Right renal pelvis (tissue), 4 donors: ENCODE measurements around the gene GRM1. TPM values are rescaled to one million over a fixed set of nuclear protein-coding genes. Genes with fewer than 3 reads are reported as not detected.

ENCODE experiments used
- DNase-seq, 4 donors: peaks; one replicate each; pipeline ENCODE4 v3.0.0-alpha.2; 2013; ENCODE audit warnings: low read depth in 4 of 4, low spot score in 3 of 4, missing footprints in 1 of 4
- polyA plus RNA-seq, 4 donors: library from polyadenylated mRNA; unstranded; fragments of 120-200 nt; gene quantifications; one replicate each; pipeline ENCODE4 v1.2.1, GENCODE V29; 2013; ENCODE audit not compliant: insufficient read length in 4 of 4

GRM1 gene
- polyA plus RNA-seq, 4 donors, result 0.15 to 0.27 (median 0.20) TPM

DNA sequence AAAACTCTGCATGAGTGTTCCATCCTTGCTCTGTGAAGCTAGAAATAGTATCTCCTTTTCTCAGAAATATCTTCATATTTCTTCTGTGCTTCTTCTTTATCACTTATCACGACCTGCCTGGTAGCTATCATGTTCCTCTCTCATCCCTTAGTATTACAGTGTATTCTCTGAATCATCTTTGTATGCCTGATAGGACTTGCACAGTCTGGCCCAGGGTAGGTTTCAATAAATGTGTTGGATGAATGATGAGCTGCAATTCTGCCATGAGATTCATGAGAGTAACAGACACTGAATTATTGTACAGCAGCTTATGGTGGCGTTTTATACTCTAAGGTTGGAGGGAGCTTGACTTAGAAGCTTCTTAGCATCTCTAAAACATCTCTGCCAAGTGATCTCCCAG, 66.6 kb downstream of the GRM1 start:
- no peak for DNase-seq

DNA sequence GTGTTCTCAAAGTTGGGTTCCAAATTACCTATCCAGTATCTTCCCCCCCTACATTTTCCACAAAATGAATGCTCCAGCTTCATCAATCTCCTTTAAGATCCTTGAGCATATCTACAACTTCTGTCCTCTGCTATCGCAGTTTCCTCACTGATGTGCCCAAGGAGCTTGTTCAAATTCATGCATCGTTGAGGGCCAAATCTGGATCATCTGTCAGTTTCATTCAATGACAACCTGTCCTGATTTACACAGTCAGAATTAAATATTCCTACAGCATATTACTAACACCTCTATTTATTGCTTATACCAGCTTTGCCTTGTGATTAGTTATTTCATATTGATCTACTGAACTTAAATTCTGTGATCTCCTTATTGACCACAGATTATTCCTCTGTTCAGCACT, 68.7 kb downstream of the GRM1 start:
- DNase-seq, result no peak

- DNase-seq, result no peak
These were observed 71.9 kb downstream of the GRM1 start for GRCh38 chr6:146100776-146101175.

GRCh38 chr6:146103416-146104072, 74.7 kb downstream of the GRM1 start:
- no peak for DNase-seq

- no peak for DNase-seq
These were observed 77.7 kb downstream of the GRM1 start for GRCh38 chr6:146106532-146106931.

- DNase-seq, result no peak
These were observed 82.1 kb downstream of the GRM1 start for GRCh38 chr6:146110990-146111389.

GRCh38 chr6:146111881-146112450, 83.1 kb downstream of the GRM1 start:
- DNase-seq, result no peak

- no peak for DNase-seq
These were observed 84.3 kb downstream of the GRM1 start for GRCh38 chr6:146113084-146113623.

GRCh38 chr6:146123616-146124015, 94.8 kb downstream of the GRM1 start:
- DNase-seq, result no peak

DNA sequence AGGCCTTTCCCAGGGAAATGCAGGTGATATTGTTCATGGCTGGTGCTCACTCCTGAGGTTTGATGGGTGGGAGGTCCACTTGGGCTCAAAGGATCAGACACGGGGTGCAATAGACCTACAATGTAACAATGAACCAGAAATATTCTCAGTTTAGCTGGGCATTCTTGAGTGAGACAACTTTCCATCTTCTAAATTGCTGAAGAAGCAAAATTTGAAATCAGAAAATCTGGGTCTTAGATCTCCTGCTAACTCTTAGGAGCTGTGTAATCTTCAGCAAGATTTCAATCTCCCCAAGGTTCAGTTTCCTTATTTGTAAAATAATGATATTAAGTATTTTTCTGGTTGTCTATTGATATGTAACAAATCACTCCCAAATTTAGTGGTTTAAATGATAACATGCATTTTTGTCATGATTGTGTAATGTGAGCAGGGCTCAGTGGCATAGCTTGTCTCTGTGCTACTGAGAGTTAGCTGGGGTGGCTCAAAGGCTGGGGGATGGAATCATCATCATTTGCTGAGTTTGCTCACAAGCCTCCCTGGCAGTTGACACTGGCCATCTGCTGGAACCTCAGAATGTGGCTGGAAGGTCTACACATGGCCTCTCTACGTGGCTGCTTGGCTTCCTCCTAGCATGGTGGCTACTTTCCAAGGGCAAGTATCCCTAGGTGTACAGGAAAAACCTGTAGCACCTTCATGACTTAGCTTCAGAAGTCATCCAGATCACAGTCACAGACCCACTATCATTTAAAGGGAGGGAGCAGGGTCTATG, 98.8 kb downstream of the GRM1 start:
- no peak for DNase-seq

- DNase-seq, result no peak
These were observed 105.0 kb downstream of the GRM1 start for GRCh38 chr6:146133866-146134265.

GRCh38 chr6:146135167-146135566, 106.3 kb downstream of the GRM1 start:
- no peak for DNase-seq

DNA sequence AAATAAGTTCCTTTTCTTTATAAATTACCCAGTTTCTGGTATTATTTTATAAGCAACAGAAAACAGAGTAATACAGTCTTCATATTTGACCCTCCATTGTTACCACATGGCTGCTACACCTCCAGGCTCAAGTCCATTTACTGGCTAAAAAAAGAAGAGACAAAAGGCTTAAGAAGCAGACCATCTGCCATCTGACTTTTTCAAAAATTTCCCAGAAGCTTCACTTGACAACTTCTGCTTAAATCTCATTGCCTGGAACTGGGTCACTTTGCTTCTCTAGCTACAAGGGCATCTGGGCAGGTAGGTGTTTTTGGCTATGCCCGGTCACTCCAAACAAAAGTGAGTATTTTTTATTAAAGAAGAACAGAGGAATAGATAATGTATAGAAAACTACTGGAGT, 118.0 kb downstream of the GRM1 start:
- DNase-seq, result no peak

DNA sequence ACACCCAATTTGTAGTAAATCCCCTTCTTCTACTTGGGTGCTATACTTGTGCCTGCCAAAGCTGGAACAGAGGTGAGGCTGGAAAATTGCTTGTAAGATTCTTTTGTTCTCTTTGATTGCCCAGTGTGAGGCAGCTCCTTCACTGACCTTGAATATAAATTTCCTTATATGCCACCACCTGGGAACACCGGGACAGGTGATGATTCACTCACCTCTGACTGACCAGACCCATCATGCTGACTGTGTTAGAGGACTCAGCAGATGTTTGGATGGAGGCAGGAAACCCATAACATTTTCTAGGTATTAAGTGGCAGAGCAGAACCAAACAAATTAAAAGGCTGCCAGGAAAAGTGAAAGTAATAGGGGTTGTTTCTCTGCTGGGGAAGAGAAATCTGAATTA, 120.9 kb downstream of the GRM1 start:
- DNase-seq, result no peak

GRCh38 chr6:146153040-146153758, 124.3 kb downstream of the GRM1 start:
- no peak for DNase-seq

GRCh38 chr6:146154197-146154596, 125.3 kb downstream of the GRM1 start:
- no peak for DNase-seq

- no peak for DNase-seq
These were observed 132.8 kb downstream of the GRM1 start for GRCh38 chr6:146161664-146162063.

DNA sequence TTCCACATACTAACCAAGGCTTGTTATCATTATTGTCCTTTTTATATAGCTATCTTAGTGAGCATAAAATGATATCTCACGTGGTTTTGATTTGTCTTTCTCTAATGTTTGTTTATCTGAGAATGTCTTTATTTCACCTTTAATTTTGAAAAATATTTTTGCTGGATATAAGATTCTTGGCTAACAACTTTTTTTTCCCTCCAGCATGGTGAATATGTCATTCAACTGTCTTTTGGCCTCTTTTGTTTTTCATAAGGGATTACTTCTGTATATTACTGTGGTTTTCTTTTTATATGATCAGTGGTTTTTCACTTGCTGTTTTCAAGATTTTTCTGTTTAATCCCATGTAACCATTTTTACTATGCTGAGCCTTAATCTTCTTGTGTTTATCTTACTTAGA, 141.0 kb downstream of the GRM1 start:
- no peak for DNase-seq

- DNase-seq, result no peak
These were observed 148.9 kb downstream of the GRM1 start for GRCh38 chr6:146177785-146178184.

- DNase-seq, result no peak
These were observed 155.0 kb downstream of the GRM1 start for GRCh38 chr6:146183831-146184230.

DNA sequence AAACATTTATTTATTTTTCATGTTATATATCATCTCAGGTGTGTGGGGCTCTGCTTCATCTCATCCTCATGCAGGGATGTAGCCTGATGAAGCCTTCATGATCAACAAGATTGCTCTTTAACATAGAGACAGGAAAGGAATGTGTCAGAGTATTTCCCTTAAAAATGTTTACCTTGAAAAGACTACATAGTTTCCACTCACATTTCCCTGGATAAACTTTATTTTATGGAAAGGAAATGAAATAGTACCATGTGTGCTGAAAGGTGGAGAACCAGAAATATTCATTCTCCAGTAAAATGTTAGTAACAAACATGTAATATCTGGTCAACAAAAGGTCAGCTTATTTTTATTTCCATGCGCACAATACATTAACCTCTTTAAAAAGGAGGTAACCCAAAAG, 155.8 kb downstream of the GRM1 start:
- no peak for DNase-seq
